HG02623 (cell line): ENCODE data around the gene TBC1D30.

ENCODE experiments used
- ATAC-seq: cut with Tn5 transposase; IDR thresholded peaks from one replicate; pipeline ENCODE4 v1.9.1; 2021; ENCODE audit warnings: moderate library complexity; ENCODE audit not compliant: unreplicated experiment

The TBC1D30 gene

GRCh38 chr12:64858882-64859605 is 34.6 kb downstream of the TBC1D30 start:
- no peak for ATAC-seq

GRCh38 chr12:64860446-64860998 is 36.1 kb downstream of the TBC1D30 start:
- no peak for ATAC-seq

GRCh38 chr12:64864319-64864718 is 39.9 kb downstream of the TBC1D30 start:
- no peak for ATAC-seq

GRCh38 chr12:64875186-64875585 is 50.7 kb downstream of the TBC1D30 start:
- no peak for ATAC-seq

- ATAC-seq, result no peak
These were observed 52.1 kb downstream of the TBC1D30 start for GRCh38 chr12:64876388-64877071.

- ATAC-seq, result peak; percentile 82
These were observed 53.0 kb downstream of the TBC1D30 start for GRCh38 chr12:64877363-64878004.

- no peak for ATAC-seq
These were observed 58.2 kb downstream of the TBC1D30 start for GRCh38 chr12:64882687-64883086.

DNA sequence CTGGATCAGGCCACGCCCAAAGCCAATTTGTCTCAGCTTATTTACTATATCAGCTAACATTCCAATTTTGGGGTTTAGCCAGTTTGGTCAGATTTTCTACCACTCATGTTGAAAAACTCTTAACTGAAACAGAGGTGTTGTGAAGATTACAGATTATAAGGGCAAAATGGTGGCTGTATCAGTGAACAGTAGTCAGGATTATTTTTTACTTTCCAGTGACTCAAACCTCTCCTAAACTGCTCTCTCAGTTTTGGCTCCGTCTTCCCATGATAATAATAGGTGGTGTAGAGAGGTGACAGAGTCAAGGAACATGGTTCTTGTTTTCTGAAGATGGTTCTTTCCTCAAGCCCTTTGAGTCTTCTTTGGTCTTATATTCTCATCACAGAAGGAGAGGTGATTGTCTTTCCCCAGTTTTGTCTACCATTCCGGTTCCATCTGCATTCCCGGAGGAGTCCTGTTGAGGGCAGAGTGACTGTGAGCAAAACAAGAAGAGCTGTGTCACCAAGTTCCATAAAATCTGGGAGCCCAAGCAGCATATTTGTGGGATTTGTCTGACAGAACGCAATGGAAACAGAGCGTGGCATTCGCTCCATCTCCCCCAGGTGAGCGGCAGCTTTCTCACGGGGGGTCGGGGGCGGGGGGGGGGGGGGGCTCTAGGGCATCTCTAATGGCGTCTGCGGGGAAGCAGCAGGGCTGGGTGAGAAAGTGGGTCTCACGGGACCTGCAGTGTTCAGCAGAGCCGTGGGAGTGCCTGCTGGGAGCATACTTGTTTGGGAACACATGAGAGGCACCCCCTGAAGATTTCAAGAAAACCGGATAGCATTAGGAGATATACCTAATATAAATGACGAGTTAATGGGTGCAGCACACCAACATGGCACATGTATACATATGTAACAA is 59.1 kb downstream of the TBC1D30 start:
- ATAC-seq, result no peak

- no peak for ATAC-seq
These were observed 59.7 kb downstream of the TBC1D30 start for GRCh38 chr12:64884164-64884542.

DNA sequence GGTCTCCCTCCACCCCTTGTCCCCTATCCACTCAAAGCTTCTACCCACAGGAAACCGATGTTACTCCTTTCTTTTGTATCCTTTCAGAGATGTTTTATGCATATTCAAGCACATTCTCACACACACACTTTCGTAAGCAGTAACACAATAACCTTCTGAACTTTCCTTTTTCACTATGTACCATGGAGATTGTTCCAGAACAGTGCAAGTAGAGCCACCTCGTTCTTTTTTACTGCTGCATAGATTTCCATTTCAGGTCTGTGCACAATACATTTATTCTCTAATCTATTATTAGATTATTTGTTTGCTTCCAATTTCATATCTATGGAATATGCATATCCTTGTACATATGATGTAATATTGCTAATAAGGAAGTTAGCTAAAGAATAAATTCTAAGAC is 60.3 kb downstream of the TBC1D30 start:
- no peak for ATAC-seq

DNA sequence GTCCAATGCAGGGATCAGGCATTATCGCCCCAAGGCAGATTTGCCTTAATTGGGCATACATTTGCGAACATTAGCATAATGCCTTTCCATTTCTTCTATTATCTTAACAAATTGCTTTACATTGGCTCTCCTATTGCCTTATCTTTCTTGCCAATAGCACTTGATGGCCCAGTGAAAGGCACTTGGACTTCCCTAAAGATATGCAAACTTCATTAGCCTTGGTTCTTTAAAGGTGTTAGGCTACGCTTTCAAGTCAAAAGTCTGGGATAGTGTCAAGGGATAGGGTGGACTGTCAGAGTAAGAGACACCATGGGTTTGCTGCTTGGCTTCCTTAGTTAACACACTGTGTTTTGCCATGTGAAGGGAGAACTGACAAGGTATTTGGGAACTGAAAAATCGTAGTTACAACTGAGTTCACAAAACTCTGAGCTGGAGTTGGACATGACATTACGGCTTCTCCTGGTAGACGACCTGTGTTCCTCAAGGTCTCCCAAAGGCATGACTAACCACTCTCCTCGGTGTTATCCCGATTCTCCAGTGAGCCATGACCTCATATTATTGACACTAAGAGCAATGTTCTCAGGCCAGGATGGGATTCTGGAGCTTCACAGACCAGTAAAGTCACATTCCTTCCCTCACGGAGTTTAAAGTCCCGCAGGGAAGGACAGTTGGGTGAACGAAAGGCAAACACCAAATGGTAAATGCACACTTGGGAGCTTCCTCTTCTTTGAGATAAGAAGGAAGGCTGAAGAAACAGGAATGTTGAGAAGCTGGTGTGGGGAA is 65.2 kb downstream of the TBC1D30 start:
- no peak for ATAC-seq

- peak; percentile 63 for ATAC-seq
These were observed 66.5 kb downstream of the TBC1D30 start for GRCh38 chr12:64890873-64891468.

GRCh38 chr12:64891629-64892028 is 67.2 kb downstream of the TBC1D30 start:
- no peak for ATAC-seq

GRCh38 chr12:64892561-64892960 is 68.1 kb downstream of the TBC1D30 start:
- ATAC-seq, result no peak

GRCh38 chr12:64893961-64894360 is 69.5 kb downstream of the TBC1D30 start:
- no peak for ATAC-seq

- no peak for ATAC-seq
These were observed 70.5 kb downstream of the TBC1D30 start for GRCh38 chr12:64894827-64895475.

DNA sequence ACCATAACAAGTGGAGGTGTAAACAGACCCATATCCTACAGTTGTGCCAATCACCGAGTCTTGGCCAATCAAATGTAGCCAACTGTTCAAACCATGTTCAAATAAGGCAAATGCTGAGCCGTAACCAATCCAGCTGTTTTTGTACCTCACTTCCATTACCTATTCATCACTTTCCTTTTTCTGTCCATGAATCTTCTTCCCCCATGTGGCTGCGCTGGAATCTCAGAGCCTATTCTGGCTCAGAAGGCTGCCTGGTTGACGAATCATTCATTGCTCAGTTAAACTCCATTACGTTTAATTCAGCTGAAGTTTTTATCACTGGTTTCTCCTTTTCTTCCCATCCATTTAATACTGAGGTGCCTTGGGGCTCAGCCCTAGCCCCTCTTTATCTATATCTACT is 71.1 kb downstream of the TBC1D30 start:
- no peak for ATAC-seq

- ATAC-seq, result no peak
These were observed 76.1 kb downstream of the TBC1D30 start for GRCh38 chr12:64900540-64900939.

GRCh38 chr12:64903479-64904152 is 79.2 kb downstream of the TBC1D30 start:
- no peak for ATAC-seq
